Endometrium (tissue), 2 donors: ENCODE results near the gene NTN4.
"Not testable (repeated sequence)": the region's sequence is repeated elsewhere in the genome, so short reads cannot be mapped to it uniquely, and the experiment has no call there.

Experiments
- FAIRE-seq: peaks from 2 replicates; lab custom pipeline; 2012; peaks lifted over from hg19 to GRCh38; lab: Jason Lieb, UNC
- donor health status: control.
- donor health status: control.

Gene NTN4

GRCh38 chr12:95705143-95705542 is 85.4 kb downstream of the NTN4 start:
- no peak for FAIRE-seq

GRCh38 chr12:95703986-95704385 is 86.6 kb downstream of the NTN4 start:
- no peak for FAIRE-seq

DNA sequence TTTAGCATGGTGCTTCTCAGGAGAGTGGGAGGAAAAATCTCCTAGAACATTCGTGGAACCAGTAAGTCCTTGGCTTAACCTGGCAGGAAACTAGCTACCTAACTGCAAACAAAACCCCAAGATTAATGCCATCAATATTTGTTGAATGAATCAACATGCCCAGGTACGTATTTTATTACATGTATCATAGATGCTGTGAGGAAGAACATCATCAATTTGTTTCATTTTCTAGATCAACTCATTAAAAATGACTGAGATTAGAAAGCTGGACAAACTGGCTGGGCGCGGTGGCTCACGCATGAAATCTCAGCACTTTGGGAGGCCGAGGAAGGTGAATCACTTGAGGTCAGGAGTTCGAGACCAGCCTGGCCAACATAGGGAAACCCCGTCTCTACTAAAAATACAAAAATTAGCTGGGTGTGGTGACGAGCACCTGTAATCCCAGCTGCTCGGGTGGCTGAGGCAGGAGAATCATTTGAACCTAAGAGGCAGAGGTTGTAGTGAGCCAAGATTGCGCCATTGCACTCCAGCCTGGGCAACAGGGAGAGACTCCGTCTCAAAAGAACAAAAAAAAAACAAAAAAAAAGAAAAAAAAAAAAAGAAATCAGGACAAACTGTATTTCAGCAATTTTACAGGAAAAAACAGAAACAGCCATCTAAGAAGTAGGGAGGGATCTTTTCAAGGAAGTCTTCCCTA is 88.7 kb downstream of the NTN4 start:
- no peak for FAIRE-seq

- FAIRE-seq, result no peak
Measured at GRCh38 chr12:95701275-95701674, 89.3 kb downstream of the NTN4 start.

DNA sequence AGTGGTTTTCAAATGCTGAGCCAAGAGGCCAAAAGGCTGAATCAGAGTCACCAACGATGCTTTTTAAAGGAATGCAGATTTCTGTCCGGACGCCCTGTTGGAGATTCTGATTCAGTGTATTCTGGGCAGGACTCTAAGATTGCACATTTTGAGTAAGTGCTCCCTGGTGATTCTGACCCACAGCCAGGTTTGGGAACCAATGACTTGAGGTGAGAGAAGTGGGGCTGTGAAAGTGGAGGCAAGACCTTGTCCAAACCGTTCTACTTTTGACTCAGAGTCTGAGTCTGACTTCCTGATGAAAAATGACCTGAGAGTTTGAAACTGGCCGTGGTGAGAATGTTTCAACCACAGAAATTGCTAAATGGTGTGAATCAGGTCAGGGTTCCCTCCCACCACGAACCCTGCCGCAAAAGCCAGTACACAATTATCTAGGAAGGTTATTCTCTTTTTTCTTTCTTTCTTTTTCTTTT is 90.2 kb downstream of the NTN4 start:
- no peak for FAIRE-seq

DNA sequence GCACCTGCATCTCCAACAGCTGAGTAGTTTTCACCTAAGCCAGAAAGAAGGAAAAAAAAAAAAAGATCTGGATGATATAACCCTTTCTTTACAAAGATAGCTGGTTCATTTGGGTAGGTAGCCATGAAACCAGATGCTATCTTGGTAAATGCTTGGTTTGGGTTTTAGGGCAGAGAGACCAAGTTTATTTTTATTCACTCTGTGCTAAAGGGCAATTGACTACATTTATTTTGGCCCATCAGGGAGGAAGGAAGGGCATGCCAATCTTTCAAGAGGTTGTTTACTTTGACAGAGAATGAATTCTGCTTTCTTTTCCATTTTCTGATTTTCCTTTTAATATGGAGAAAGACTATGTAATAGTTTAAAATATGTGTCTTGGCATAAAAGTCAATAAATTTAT is 91.0 kb downstream of the NTN4 start:
- no peak for FAIRE-seq

- FAIRE-seq, result no peak
Measured at GRCh38 chr12:95694136-95694535, 96.4 kb downstream of the NTN4 start.

GRCh38 chr12:95693689-95694088 is 96.9 kb downstream of the NTN4 start:
- no peak for FAIRE-seq

- no peak for FAIRE-seq
Measured at GRCh38 chr12:95690861-95691635, 99.5 kb downstream of the NTN4 start.

DNA sequence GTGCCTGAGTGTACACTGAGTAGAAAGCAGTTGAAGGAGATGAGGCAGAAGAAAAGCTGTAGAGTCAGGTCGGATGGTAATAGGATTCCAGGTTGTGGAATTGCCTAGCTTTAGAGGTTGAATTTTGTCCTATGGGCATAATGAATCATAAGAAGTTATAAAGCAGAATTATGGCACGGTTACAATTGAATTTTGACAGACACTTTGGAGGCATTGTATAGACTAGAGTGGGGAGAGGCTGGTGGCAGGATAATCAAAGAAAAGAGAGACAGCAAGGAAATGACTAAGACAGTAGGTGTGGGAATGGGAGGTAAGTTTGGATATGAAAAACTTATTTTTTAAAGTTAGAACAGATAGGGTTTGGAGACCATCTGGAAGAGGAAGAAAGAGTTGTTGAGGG is 102.6 kb downstream of the NTN4 start:
- FAIRE-seq, result no peak

DNA sequence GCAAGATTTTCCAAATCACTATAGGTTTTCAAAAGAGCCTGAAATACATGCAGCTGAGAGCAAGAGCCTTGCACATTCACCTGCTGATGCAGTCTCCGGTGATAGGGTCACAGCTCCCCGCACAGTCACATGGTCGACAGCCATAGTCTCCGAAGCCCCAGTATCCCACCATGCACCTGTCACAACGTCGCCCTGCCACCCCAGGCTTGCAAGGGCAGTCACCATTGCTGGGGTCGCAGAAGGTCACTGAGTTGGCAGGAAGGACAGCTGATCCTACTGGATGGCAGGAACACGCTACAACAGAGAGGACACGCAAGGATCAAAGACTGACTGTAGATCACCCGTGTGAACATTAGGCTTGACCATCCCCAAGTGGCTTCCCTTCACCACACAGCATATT is 107.1 kb downstream of the NTN4 start:
- no peak for FAIRE-seq

GRCh38 chr12:95681210-95681765 is 109.3 kb downstream of the NTN4 start:
- no peak for FAIRE-seq

DNA sequence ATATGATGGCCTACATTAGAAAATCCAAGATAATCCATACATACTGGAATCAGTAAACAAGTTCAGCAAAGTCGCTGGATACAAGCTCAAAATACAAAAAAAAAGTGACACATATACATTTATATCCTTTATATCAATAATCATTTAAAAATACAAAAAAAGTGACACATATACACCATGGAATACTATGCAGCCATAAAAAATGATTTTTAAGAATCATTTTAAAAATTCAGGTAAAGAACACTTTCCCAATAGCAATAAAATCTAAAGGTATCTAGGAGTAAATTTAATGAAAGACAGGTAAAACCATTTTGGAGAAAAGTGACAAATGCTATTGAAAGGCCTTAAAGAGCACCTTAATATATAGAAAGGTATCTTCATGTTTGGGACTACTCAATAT is 111.9 kb downstream of the NTN4 start:
- no peak for FAIRE-seq

- not testable (repeated sequence) for FAIRE-seq
Measured at GRCh38 chr12:95677782-95678181, 112.8 kb downstream of the NTN4 start.

DNA sequence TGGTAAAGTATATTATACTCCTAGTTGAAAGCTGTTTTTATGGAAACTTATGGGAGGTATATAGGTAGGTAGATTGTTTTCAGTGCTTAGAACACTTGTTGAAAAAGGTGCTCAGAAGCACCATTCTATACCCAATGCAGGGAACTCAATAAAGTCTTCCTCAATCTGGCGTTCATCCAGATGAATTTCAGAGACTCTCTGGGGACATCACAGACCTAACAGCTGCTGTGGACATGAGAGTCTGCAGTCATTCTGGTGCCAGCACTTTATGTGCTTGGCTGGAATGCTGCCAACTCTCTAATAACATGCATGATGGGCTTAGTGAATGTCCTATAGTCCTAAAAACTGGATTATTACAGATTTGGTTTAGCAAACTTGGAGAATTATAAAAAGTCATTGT is 115.9 kb downstream of the NTN4 start:
- no peak for FAIRE-seq

DNA sequence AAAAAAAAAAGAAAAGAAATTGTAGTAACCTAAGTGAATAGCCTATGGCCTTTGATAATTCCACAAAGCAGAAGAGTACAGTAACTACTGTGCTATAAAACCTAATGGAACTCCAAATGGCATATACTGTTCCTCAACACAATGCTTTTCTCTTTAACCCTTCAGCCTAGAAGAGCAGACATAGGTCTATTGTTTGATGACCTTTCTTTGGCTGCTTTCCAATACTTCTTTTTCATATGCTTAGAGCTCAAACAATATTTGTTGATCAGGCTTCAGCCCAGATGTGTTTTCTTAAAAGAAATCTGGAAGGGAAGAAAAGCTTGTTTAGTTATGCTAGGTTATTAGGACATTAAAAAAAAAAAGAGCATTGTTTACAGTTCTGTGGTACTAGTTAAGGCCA is 116.4 kb downstream of the NTN4 start:
- FAIRE-seq, result peak; percentile 88

GRCh38 chr12:95673576-95673975 is 117.0 kb downstream of the NTN4 start:
- FAIRE-seq, result no peak

DNA sequence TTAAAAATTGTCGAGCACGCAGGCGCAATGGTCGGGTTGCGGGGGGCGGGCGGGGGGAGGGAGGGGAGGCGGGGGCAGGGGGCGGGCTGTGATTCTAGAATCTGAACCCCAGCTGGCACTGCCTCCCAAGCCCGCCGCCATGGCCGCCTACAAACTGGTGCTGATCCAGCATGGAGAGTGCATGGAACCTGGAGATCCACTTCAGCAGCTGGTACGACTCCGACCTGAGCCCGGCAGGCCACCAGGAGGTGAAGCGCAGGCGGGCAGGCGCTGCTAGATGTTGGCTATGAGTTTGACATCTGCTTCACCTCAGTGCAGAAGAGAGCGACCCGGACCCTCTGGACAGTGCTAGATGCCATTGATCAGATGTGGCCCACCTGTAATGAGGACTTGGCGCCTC is 118.4 kb downstream of the NTN4 start:
- no peak for FAIRE-seq

DNA sequence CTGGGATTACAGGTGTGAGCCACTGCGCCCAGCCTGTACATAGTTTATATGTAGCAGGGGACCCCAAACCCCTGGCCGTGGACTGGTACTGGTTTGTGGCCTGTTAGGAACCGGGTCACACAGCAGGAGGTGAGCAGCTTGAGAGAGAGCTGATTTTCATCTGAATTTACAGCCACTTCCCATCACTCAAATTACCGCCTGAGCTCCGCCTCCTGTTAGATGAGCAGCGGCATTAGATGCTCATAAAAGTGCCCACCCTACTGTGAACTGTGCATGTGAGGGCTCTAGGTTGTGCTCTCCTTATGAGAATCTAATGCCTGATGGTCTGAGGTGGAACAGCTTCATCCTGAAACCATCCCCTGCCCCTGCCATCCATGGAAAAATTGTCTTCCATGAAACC is 119.3 kb downstream of the NTN4 start:
- FAIRE-seq, result no peak

- peak; percentile 92 for FAIRE-seq
Measured at GRCh38 chr12:95663525-95663924, 127.0 kb downstream of the NTN4 start.

- FAIRE-seq, result no peak
Measured at GRCh38 chr12:95661360-95661759, 129.2 kb downstream of the NTN4 start.

- no peak for FAIRE-seq
Measured at GRCh38 chr12:95658386-95658785, 132.2 kb downstream of the NTN4 start.

DNA sequence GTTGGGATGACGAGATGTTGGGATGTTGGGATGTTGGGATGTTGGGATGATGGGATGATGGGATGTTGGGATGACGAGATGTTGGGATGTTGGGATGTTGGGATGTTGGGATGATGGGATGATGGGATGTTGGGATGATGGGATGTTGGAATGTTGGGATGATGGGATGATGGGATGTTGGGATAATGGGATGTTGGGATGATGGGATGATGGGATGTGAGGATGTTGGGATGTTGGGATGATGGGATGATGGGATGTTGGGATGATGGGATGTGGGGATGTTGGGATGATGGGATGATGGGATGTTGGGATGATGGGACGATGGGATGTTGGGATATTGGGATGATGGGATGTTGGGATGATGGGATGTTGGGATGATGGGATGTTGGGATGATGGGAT is 135.9 kb downstream of the NTN4 start:
- not testable (repeated sequence) for FAIRE-seq
